Hematopoietic multipotent progenitor cell (in vitro differentiated cells): Measurements from ENCODE around the gene WDR5B. TPM values are rescaled to one million over a fixed set of nuclear protein-coding genes. Genes with fewer than 3 reads are reported as not detected.

Experiments used
- DNase-seq, 3 donors: peaks; one replicate each; pipeline ENCODE4 v3.0.0-alpha.2; 2011 to 2015; ENCODE audit warnings: low read depth in 2 of 3, low spot score in 2 of 3
- total RNA-seq: library from RNA; depleted of rRNA; stranded (reverse); fragments of >200 nt; gene quantifications from one replicate; pipeline ENCODE4 v1.2.3, GENCODE V29; 2012

WDR5B gene
- total RNA-seq, 1 donor: 5.4 TPM

- DNase-seq: no peak
These were observed 5.8 kb downstream of the WDR5B start for GRCh38 chr3:122410111-122410510.

GRCh38 chr3:122409446-122409845, 6.4 kb downstream of the WDR5B start:
- peak in 2 of 3 donors; percentile 24 to 34 for DNase-seq

GRCh38 chr3:122407946-122408345, 7.9 kb downstream of the WDR5B start:
- DNase-seq: no peak

- no peak for DNase-seq
These were observed 9.7 kb downstream of the WDR5B start for GRCh38 chr3:122406198-122406597.

- DNase-seq: no peak
These were observed 10.8 kb downstream of the WDR5B start for GRCh38 chr3:122405015-122405414.

- DNase-seq: no peak
These were observed 12.4 kb downstream of the WDR5B start for GRCh38 chr3:122403489-122403888.

GRCh38 chr3:122398920-122399319, 16.9 kb downstream of the WDR5B start:
- DNase-seq: no peak

- DNase-seq: no peak
These were observed 18.7 kb downstream of the WDR5B start for GRCh38 chr3:122397201-122397600.

GRCh38 chr3:122396511-122396910, 19.4 kb downstream of the WDR5B start:
- DNase-seq: no peak

- no peak for DNase-seq
These were observed 20.3 kb downstream of the WDR5B start for GRCh38 chr3:122395582-122395981.

GRCh38 chr3:122394173-122394572, 21.7 kb downstream of the WDR5B start:
- no peak for DNase-seq

- DNase-seq: peak in 2 of 3 donors; percentile 44 to 73
These were observed 22.7 kb downstream of the WDR5B start for GRCh38 chr3:122392868-122393844.

- no peak for DNase-seq
These were observed 24.0 kb downstream of the WDR5B start for GRCh38 chr3:122391681-122392446.

GRCh38 chr3:122390665-122391064, 25.2 kb downstream of the WDR5B start:
- no peak for DNase-seq

GRCh38 chr3:122389892-122390291, 26.0 kb downstream of the WDR5B start:
- DNase-seq: no peak

GRCh38 chr3:122389197-122389596, 26.7 kb downstream of the WDR5B start:
- DNase-seq: no peak

- no peak for DNase-seq
These were observed 28.2 kb downstream of the WDR5B start for GRCh38 chr3:122387709-122388108.

GRCh38 chr3:122383771-122384697, 31.8 kb downstream of the WDR5B start, which contains the start of gene FAM162A:
FAM162A (plus strand) TSS chr3:122384182; CDS start chr3:122384266, 84 bp downstream.
- DNase-seq: peak; percentile 90 to 96 (median 95)

GRCh38 chr3:122382888-122383666, 32.8 kb downstream of the WDR5B start, which contains the start of gene MIX23:
MIX23 (minus strand) TSS chr3:122383231; CDS start chr3:122383224, 7 bp downstream.
- peak; percentile 48 to 86 (median 80) for DNase-seq
